ENCODE measurements around the gene STK17B.

DNA sequence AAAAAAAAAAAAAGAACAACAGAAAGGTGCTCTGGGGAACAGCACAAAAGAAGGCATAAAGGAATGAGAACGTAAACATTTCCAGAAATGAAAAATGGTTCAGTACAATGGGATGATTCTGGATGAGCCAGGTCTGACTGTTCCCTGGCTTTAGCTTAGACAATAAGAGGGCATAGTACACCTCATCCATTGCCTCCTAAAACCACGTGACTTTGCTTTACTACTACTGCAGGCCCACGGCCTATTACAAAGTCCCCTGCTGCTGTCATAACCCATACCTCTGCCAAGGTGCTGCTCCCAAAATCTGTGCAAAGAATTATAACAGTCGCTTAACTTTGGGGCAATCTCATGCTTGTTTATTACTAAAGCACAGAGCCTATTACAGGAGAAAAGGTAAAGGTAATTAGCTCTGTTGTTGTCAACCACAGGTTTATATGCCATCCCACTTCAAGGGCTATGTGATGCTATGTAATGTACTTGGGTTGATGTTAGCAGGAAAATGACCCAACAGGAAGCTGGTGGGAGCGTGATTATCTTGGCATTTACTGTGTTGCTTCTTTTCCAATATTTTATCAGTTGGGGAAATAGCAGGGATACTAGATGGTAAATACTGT lies 26.8 kb downstream of the STK17B start:
- TF ChIP-seq, protein P1, sequence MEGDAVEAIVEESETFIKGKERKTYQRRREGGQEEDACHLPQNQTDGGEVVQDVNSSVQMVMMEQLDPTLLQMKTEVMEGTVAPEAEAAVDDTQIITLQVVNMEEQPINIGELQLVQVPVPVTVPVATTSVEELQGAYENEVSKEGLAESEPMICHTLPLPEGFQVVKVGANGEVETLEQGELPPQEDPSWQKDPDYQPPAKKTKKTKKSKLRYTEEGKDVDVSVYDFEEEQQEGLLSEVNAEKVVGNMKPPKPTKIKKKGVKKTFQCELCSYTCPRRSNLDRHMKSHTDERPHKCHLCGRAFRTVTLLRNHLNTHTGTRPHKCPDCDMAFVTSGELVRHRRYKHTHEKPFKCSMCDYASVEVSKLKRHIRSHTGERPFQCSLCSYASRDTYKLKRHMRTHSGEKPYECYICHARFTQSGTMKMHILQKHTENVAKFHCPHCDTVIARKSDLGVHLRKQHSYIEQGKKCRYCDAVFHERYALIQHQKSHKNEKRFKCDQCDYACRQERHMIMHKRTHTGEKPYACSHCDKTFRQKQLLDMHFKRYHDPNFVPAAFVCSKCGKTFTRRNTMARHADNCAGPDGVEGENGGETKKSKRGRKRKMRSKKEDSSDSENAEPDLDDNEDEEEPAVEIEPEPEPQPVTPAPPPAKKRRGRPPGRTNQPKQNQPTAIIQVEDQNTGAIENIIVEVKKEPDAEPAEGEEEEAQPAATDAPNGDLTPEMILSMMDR (IDR thresholded peaks at IDR 0.05; ENCODE audit: borderline replicate concordance, extremely low read depth, low read length, poor library complexity, severe bottlenecking) = no peak
- TF ChIP-seq EZH2 (IDR thresholded peaks at IDR 0.05; ENCODE audit: borderline replicate concordance, low read depth, low read length, severe bottlenecking) = no peak
